Smooth muscle cell of the brain vasculature (primary cell): Measurements from ENCODE around the gene SART3.
"Not testable (repeated sequence)": the region's sequence is repeated elsewhere in the genome, so short reads cannot be mapped to it uniquely, and the experiment has no call there.

ENCODE experiments used
- DNase-seq: peaks from one replicate; pipeline ENCODE4 v3.0.0-alpha.2; 2012; ENCODE audit warnings: low read depth, low spot score

The SART3 gene

GRCh38 chr12:108562348-108563135 is 1.6 kb upstream of the SART3 start, which contains the start of gene ISCU:
Gene ISCU (plus strand): TSS chr12:108562596. CDS start chr12:108562623, 27 bp downstream.
- DNase-seq = peak; percentile 95

DNA sequence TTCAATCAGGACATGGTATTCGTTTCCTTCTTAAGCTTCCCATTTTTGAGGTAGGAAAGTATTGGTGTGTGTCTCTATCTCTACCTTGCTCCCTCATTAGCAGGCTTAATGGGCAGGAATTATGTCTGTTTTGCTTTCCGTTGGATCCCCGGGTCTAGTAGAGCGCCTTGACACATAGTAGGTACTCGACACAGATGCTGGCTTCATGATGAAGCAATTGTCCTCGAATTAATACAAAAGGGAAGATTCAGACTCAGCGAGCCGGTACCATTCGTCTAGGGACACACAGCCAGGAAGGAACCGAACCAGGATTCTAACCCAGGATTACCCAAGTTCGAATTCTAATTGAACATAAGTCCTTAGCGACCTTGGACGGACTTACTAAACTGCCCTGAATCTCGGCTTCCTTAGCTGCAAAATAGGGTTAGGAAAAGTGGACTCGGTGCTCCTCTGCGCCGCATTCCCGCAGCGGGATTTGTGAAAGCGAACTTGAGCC is 927 bp upstream of the SART3 start:
- no peak for DNase-seq

- DNase-seq = no peak
These were observed 652 bp downstream of the SART3 start for GRCh38 chr12:108560321-108560721.

GRCh38 chr12:108559748-108560147 is 1.2 kb downstream of the SART3 start:
- DNase-seq = no peak

DNA sequence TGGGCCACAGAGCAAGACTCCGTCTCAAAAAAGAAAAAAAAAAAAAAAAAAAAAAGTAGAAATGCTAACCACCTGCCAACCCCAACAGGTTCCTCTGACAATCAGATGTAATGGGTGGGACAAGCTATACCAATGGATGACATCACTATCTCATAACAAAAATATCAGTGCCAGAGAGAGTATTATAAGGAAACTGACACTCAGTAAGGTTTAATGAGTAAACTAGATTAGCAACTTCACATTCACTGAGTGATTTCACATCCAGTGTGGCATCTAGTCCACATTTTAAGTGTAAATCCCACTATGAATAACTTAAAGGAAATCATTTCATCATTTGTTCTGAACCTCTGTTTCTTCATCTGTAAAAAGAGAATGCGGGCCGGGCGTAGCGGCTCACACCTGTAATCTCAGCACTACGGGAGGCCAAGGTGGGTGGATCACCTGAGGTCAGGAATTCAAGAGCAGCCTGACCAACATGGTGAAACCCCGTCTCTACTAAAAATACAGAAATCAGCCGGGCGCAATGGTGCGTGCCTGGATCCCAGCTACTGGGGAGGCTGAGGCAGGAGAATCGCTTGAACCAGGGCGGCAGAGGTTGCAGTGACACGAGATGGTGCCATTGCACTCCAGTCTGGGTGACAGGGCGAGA is 1.8 kb downstream of the SART3 start:
- no peak for DNase-seq

DNA sequence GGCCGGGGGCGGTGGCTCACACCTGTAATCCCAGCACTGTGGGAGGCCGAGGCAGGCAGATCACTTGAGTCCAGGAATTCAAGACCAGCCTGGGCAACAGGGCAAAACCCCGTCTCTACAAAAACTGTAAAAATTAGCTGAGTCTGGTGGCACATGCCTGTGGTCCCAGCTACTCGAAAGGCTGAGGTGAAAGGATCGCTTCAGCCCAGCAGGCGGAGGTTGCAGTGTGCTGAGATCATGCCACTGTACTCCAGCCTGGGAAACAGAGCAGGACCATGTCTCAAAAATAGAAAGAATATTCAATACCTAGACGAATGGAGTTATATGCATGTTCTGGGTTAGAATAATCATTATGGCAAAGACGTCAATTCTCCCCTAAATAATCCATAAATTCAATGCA is 5.6 kb downstream of the SART3 start:
- DNase-seq = not testable (repeated sequence)

DNA sequence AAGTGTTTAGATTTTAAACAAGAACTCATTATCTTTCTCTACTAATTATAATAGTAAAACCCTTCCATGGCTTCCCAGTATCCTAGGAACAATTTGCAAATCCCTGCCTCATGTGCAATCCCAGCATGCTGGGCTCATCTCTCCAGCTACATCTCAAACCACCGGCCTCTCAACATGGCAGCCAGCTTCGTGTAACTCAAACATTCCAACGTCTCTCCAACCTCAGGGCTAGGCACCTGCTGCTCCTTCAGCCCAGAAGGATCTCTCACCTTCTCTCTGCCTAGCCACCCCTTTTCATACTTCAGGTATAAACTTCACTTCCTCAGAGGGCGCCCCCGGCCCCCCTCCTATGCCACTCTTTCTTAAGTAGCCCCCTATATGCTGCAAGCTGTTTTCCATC is 7.2 kb downstream of the SART3 start:
- DNase-seq = no peak

DNA sequence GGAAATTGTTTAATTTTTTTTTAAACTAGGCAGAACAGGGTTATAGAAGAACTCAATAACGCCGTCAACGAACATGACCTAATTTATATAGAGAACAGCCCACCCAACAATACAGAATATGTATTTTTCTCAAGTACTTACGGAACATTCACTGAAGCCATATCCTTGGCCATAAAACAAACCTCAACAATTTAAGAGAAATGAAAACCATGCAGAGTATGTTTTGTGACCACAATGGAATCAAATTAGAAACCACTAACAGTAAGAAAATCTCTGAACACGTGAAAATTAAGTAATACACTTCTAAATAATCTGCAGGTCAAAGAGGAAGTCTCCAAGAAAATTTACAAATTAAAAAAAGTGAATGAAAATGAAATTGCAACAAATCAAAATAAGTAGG is 9.4 kb downstream of the SART3 start:
- DNase-seq = no peak

DNA sequence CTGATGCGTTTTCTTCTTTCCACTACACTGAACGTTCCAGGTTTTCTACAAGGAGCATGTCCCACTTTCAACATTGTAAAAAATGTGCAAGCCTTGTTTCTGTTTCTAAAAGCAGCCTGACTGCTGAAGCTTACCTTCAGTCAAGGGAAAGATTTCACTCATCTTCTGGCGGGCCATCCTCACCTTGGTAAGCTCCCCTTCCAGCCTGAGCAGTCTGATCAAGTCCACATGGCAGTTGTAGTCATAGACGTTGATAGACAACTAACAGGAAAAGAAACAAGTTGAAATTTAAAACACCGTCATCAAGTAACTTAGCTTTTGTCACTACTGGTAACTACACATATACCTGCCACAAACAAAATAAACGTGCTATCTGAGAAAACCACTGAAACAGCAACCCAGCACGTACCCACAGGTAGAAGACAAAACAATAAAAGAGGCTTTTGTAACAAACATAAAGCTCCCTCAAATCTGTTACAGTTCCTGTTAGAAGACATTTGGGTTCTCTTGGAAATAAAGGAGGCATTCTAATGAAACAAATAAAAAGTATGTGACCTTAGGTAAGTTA is 11.9 kb downstream of the SART3 start:
- DNase-seq = no peak

GRCh38 chr12:108547686-108548085 is 13.3 kb downstream of the SART3 start:
- no peak for DNase-seq

DNA sequence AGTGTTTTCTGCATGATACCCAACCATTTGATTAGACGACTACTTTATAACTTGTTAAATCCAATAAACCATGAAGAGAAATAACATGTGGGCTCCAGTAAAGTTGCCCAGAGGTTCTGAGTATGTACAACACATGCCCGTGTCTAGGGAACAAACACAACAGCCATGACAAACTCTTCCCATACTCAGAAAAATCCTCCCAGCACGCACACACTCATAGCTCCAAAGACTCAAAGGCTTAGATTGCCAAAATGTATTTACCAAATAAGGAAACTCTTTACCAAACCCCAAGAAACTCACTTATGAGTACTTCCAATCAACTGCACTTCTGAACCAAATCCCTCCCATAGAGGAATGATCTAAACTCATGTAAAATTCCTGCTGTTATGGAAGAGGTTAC is 17.3 kb downstream of the SART3 start:
- DNase-seq = no peak

DNA sequence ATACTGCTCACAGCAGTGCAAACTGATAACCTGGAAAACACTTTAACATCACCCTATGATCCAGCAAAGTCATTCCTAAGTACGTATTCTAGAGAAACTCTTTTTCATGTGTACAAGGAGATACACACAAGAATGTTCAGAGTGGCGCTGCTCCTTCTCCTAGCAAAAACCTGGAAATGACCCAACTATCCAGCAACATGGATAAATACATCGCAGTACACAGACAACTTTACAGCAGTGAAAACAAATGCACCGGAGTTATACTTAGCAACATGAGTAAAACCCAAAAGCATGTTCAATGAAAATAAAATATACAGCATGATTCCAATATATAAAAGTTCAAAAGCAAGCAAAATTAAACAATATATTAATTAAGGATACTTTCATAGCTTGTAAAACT is 18.7 kb downstream of the SART3 start:
- no peak for DNase-seq

GRCh38 chr12:108538616-108539195 is 22.3 kb downstream of the SART3 start:
- no peak for DNase-seq

DNA sequence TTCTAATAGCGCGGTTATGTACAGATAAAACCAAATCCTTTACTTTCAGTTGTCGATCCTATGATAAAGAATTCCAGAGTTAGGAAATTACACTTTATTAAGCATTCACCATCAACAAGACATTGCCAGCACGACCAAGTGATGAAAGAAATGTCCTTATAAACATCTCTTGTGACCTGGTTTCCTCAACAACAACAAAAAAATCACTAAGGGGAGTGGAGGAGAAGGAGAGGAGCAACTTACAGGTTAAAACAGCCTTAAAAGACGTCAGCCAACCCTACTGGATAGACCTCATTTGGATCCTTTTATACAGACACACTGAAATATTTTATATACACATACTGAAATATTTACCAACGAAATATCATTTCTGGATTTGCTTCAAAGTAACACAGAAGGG is 22.8 kb downstream of the SART3 start:
- DNase-seq = no peak

- no peak for DNase-seq
These were observed 28.8 kb downstream of the SART3 start for GRCh38 chr12:108531929-108532848.

DNA sequence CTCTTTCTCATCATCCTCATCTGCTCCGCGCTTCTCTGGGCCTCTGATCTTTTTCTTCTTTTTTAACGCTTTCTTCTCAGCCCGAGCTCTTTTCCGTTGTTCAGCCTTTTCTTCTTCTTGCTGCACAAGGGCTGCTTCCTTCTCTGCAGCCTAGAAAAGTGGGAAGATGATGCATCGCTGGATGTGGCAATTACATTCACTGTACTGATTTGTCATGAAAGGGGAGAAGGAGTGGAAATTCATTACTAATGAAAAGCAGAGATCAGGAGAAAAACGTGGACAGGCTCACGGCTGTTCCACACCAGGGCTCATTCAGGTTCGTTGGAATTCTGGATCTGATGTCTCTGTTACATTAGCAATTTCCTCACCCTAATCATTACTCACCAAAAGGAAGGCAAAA is 30.8 kb downstream of the SART3 start:
- DNase-seq = no peak

DNA sequence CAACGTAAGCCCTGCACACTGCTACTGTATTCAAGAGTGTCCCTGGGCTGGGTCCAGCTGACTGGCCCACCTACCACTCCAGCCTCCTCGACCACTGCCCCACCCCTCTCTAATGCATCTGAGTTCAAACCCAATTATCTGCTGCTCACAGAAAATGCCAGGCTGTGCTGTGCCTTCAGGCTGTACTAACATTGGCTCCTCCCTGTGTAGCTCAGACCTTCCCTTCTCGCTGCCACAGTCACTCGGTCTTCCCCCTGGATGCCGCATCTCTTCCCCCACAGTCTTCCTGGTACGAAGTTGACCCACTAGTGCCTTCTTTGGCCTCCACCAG is 33.8 kb downstream of the SART3 start:
- DNase-seq = no peak

- DNase-seq = no peak
These were observed 34.3 kb downstream of the SART3 start for GRCh38 chr12:108526482-108527165.

GRCh38 chr12:108525681-108526080 is 35.3 kb downstream of the SART3 start:
- DNase-seq = no peak

GRCh38 chr12:108523365-108523764 is 37.6 kb downstream of the SART3 start:
- no peak for DNase-seq

GRCh38 chr12:108519558-108519957 is 41.4 kb downstream of the SART3 start:
- DNase-seq = no peak
